Suprapubic skin (tissue), 4 donors: ENCODE results near the gene CD300A. TPM values are rescaled to one million over a fixed set of nuclear protein-coding genes. Genes with fewer than 3 reads are reported as not detected.

ENCODE experiments used
- DNase-seq, 2 donors: peaks; one replicate each; pipeline ENCODE4 v3.0.0-alpha.2; 2019; ENCODE audit warnings: low spot score in 2 of 2
- H3K27ac ChIP-seq: fragments of 200-600 bp; sonication (generic); one replicate; pipeline ENCODE4 v1.5.1; 2019
- H3K27me3 ChIP-seq: fragments of 200-600 bp; sonication (generic); one replicate; pipeline ENCODE4 v1.5.1; 2019
- H3K36me3 ChIP-seq: fragments of 200-600 bp; sonication (generic); one replicate; pipeline ENCODE4 v1.5.1; 2019
- H3K4me1 ChIP-seq: fragments of 200-600 bp; sonication (generic); one replicate; pipeline ENCODE4 v1.5.1; 2019
- H3K4me3 ChIP-seq: fragments of 200-600 bp; sonication (generic); one replicate; pipeline ENCODE4 v1.5.1; 2019; ENCODE audit warnings: mild to moderate bottlenecking
- H3K9me3 ChIP-seq: fragments of 200-600 bp; sonication (generic); one replicate; pipeline ENCODE4 v1.5.1; 2019
- CTCF ChIP-seq, 2 donors: fragments of 200-600 bp in 1 of 2; fragments of 450-650 bp in 1 of 2; sonication (generic) in 1 of 2; IDR thresholded peaks; one replicate each; pipeline ENCODE4 v1.5.1; 2016 to 2019; ENCODE audit warnings: antibody characterized with exemption in 2 of 2, mild to moderate bottlenecking in 1 of 2, moderate library complexity in 1 of 2
- EP300 ChIP-seq: sonication (generic); formaldehyde crosslinking; IDR thresholded peaks from one replicate; pipeline ENCODE4 v1.6.1; 2017; ENCODE audit warnings: antibody characterized with exemption
- POLR2A ChIP-seq, 2 donors: fragments of 450-650 bp; IDR thresholded peaks; one replicate each; pipeline ENCODE4 v1.6.1; 2017; ENCODE audit warnings: antibody characterized with exemption in 2 of 2, mild to moderate bottlenecking in 2 of 2, moderate library complexity in 2 of 2
- POLR2AphosphoS5 ChIP-seq, 3 donors: sonication (generic); formaldehyde crosslinking; IDR thresholded peaks; one replicate each; pipeline ENCODE4 v1.6.1; 2017; ENCODE audit warnings: antibody characterized with exemption in 3 of 3
- WGBS: methylation state at CpG from one replicate; pipeline ENCODE4 v1.1.5; 2018; 5-methylcytosine and 5-hydroxymethylcytosine counted together
- total RNA-seq, 4 donors: library from RNA; depleted of rRNA; stranded (reverse); fragments of >200 nt; gene quantifications; one replicate each; pipeline ENCODE4 v1.1.0, GENCODE V29; 2016

Gene CD300A
- total RNA-seq, 4 donors from 2014 or later, result 1.4 to 6.3 (median 2.9) TPM

GRCh38 chr17:74426551-74427047 lies 39.8 kb upstream of the CD300A start:
- Histone ChIP-seq H3K36me3 (no peaks in the 10 kb centered on the region), H3K4me1 (peaks cover 56% of the 10 kb centered on the region), H3K4me3 (no peak overlapping the region), H3K27ac (peak overlapping the region; percentile 70), H3K9me3 (no peaks in the 10 kb centered on the region), H3K27me3 (peaks cover 25% of the 10 kb centered on the region)
- no peak for DNase-seq
- 75% methylated on average over 9 of the region's 9 CpGs for WGBS
- TF ChIP-seq CTCF (IDR thresholded peaks at IDR 0.05) (no peak), POLR2AphosphoS5 (IDR thresholded peaks at IDR 0.05) (no peak)

GRCh38 chr17:74427048-74427762 lies 39.2 kb upstream of the CD300A start:
- no peak for DNase-seq
- Histone ChIP-seq H3K9me3 (no peaks in the 10 kb centered on the region), H3K27me3 (peaks cover 30% of the 10 kb centered on the region), H3K36me3 (no peaks in the 10 kb centered on the region), H3K4me3 (no peak overlapping the region), H3K4me1 (peaks cover 62% of the 10 kb centered on the region), H3K27ac (peak overlapping the region; percentile 70)
- 62% methylated on average over 6 of the region's 10 CpGs for WGBS
- TF ChIP-seq CTCF (IDR thresholded peaks at IDR 0.05) (no peak), POLR2AphosphoS5 (IDR thresholded peaks at IDR 0.05) (no peak), POLR2A (IDR thresholded peaks at IDR 0.05) (no peak), EP300 (no peak)

DNA sequence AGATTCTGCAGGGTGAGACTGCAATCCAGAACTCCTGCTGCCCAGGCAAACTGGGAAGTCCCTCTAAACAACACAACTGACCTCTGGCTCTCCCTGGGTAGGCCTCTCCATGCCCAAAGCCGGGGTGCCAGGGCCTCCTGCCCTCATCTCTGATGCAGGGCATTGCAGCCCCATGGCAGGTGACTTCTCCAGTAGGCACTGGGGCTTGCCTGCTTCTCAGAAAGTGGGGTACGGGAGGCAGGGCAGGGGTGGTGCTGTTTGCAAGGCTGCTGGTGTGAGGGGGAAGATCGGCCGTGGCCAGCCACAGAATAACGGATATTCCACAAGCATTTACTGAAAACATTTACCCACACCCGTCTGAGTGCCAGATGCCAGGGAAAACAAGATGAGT lies 38.7 kb upstream of the CD300A start:
- Histone ChIP-seq H3K9me3 (no peaks in the 10 kb centered on the region), H3K27ac (peak overlapping the region; percentile 70), H3K27me3 (peaks cover 31% of the 10 kb centered on the region), H3K4me3 (no peak overlapping the region), H3K4me1 (peaks cover 67% of the 10 kb centered on the region), H3K36me3 (no peaks in the 10 kb centered on the region)
- no peak for DNase-seq
- 58% methylated on average over 5 of the region's 6 CpGs for WGBS
- TF ChIP-seq EP300 (no peak), CTCF (IDR thresholded peaks at IDR 0.05) (no peak), POLR2AphosphoS5 (IDR thresholded peaks at IDR 0.05) (no peak), POLR2A (IDR thresholded peaks at IDR 0.05) (no peak)

GRCh38 chr17:74429604-74430384 lies 36.6 kb upstream of the CD300A start:
- WGBS, result 63% methylated on average over 17 of the region's 19 CpGs
- peaks cover 35% of the 10 kb centered on the region for H3K27me3 ChIP-seq
- TF ChIP-seq CTCF (IDR thresholded peaks at IDR 0.05), result no peak
- TF ChIP-seq POLR2AphosphoS5 (IDR thresholded peaks at IDR 0.05), result peak in 1 of 3 donors; percentile 17
- peak overlapping the region; percentile 64 for H3K4me3 ChIP-seq
- DNase-seq, result no peak
- peak overlapping the region; percentile 89 for H3K27ac ChIP-seq
- peaks cover 74% of the 10 kb centered on the region for H3K4me1 ChIP-seq
- H3K36me3 ChIP-seq, result no peaks in the 10 kb centered on the region
- no peaks in the 10 kb centered on the region for H3K9me3 ChIP-seq

DNA sequence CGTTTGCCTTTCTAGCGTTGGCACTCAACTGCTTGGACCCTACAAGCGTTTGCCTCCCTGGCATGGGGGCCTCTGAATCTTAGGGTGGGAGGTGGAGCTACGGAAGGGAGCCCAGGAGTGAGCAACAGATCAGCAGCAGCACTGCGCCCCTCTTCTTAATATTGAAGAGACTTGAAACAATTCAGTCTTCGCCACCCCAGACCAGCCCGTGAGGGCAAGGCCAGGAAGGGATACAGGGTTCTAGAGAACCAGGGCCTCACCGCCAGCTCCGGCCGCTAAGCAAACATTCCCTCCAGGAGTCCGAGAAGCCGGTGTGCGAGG lies 36.1 kb upstream of the CD300A start:
- Histone ChIP-seq H3K36me3 (no peaks in the 10 kb centered on the region), H3K27me3 (peaks cover 34% of the 10 kb centered on the region), H3K4me1 (peaks cover 74% of the 10 kb centered on the region), H3K4me3 (peak overlapping the region; percentile 64), H3K9me3 (no peaks in the 10 kb centered on the region), H3K27ac (peak overlapping the region; percentile 89)
- no peak for TF ChIP-seq POLR2AphosphoS5 (IDR thresholded peaks at IDR 0.05)
- TF ChIP-seq POLR2A (IDR thresholded peaks at IDR 0.05), result no peak
- no peak for TF ChIP-seq EP300
- no peak for DNase-seq
- WGBS, result 12% methylated on average over 3 of the region's 13 CpGs
